H1 (cell line): ENCODE data around the gene SNED1. TPM values are rescaled to one million over a fixed set of nuclear protein-coding genes. Genes with fewer than 3 reads are reported as not detected.

ENCODE experiments used
- CTCF ChIA-PET: fragments of 300-600 bp; sonication (Branson Sonifier 250); formaldehyde crosslinking; loops from one replicate; lab custom pipeline; 2021; ENCODE audit not compliant: partially characterized antibody; lab: Charles Lee
- POLR2A ChIA-PET: fragments of 300-600 bp; sonication (Branson Sonifier 250); formaldehyde crosslinking; loops from one replicate; lab custom pipeline; 2021; ENCODE audit warnings: inconsistent platforms; ENCODE audit not compliant: partially characterized antibody; lab: Charles Lee
- DNase-seq, 2 experiments: peaks; one replicate each; pipeline versions ENCODE4 v3.0.0 to v3.0.0-alpha.2; 2010 to 2022; ENCODE audit warnings: low spot score in 2 of 2, low read depth in 1 of 2, mixed read lengths in 1 of 2
- FAIRE-seq: peaks from 2 replicates; lab custom pipeline; 2011; peaks lifted over from hg19 to GRCh38; lab: Jason Lieb, UNC
- H2AFZ ChIP-seq: 2 replicates; pipeline ENCODE4 v1.8.1; 2012; ENCODE audit warnings: low read length, inconsistent platforms
- H2AK5ac ChIP-seq: 2 replicates; pipeline ENCODE4 v1.6.1; 2013; ENCODE audit warnings: low read depth, low read length
- H2BK120ac ChIP-seq: replicated peaks from 2 replicates; pipeline ENCODE3; 2013; ENCODE audit warnings: low read depth, low read length, inconsistent platforms
- H2BK12ac ChIP-seq: 2 replicates; pipeline ENCODE4 v1.6.1; 2013; ENCODE audit warnings: low read depth, low read length
- H2BK15ac ChIP-seq: 2 replicates; pipeline ENCODE4 v1.6.1; 2013; ENCODE audit warnings: low read length
- H2BK20ac ChIP-seq: 2 replicates; pipeline ENCODE4 v1.6.1; 2013; ENCODE audit warnings: low read length
- H2BK5ac ChIP-seq: 2 replicates; pipeline ENCODE4 v1.6.1; 2013; ENCODE audit warnings: low read depth, low read length
- H3K14ac ChIP-seq: 2 replicates; pipeline ENCODE4 v1.6.1; 2013; ENCODE audit warnings: inconsistent platforms; ENCODE audit not compliant: insufficient read length
- H3K18ac ChIP-seq: 2 replicates; pipeline ENCODE4 v1.6.1; 2013; ENCODE audit warnings: low read length; ENCODE audit errors: extremely low read depth
- H3K23ac ChIP-seq: 2 replicates; pipeline ENCODE4 v1.6.1; 2013; ENCODE audit warnings: inconsistent platforms; ENCODE audit not compliant: insufficient read length
- H3K23me2 ChIP-seq: 2 replicates; pipeline ENCODE4 v1.6.1; 2013; ENCODE audit warnings: low read depth, low read length
- H3K27ac ChIP-seq: 2 replicates; pipeline ENCODE4 v1.6.1; 2011; ENCODE audit warnings: low read depth, low read length, inconsistent platforms
- H3K27me3 ChIP-seq, 4 experiments: replicated peaks in 1 of 4; 1 replicate in 1 of 4; 2 replicates in 3 of 4; pipeline versions ENCODE4 v1.6.1 to v1.8.1; 2011 to 2013; ENCODE audit warnings: low read length in 3 of 4, mild to moderate bottlenecking in 3 of 4, inconsistent platforms in 2 of 4, mixed read lengths in 2 of 4, moderate library complexity in 1 of 4; ENCODE audit not compliant: control insufficient read depth in 3 of 4, insufficient read depth in 3 of 4; ENCODE audit errors: extremely low read depth in 1 of 4
- H3K36me3 ChIP-seq, 4 experiments: 2 replicates each; pipeline versions ENCODE4 v1.6.1 to v1.8.1; 2011 to 2013; ENCODE audit warnings: mild to moderate bottlenecking in 4 of 4, low read length in 3 of 4, moderate library complexity in 2 of 4, control low read depth in 1 of 4, inconsistent platforms in 1 of 4; ENCODE audit not compliant: insufficient read depth in 4 of 4, control insufficient read depth in 2 of 4
- H3K4ac ChIP-seq: replicated peaks from 2 replicates; pipeline ENCODE3; 2013; ENCODE audit warnings: low read length, low read depth, mixed read lengths, inconsistent platforms; ENCODE audit not compliant: insufficient read length
- H3K4me1 ChIP-seq, 4 experiments: replicated peaks in 1 of 4; 1 replicate in 1 of 4; 2 replicates in 3 of 4; pipeline versions ENCODE4 v1.6.1 to v1.8.1; 2011 to 2013; ENCODE audit warnings: low read length in 3 of 4, inconsistent platforms in 2 of 4, mixed read lengths in 1 of 4; ENCODE audit not compliant: insufficient read depth in 4 of 4, control insufficient read depth in 3 of 4
- H3K4me2 ChIP-seq, 2 experiments: 2 replicates each; pipeline versions ENCODE4 v1.6.1 to v1.8.1; 2011 to 2013; ENCODE audit warnings: low read depth in 2 of 2, low read length in 2 of 2, control low read depth in 1 of 2, inconsistent platforms in 1 of 2, mild to moderate bottlenecking in 1 of 2; ENCODE audit not compliant: insufficient read depth in 1 of 2
- H3K4me3 ChIP-seq, 4 experiments: fragments of 200-600, 300-600 bp in 1 of 4; sonication (generic), shearing (Covaris generic), sonication (Bioruptor Twin) in 1 of 4; 2 replicates each; pipeline versions ENCODE4 v1.5.1 to v1.8.1; 2011 to 2016; ENCODE audit warnings: low read length in 4 of 4, low read depth in 3 of 4, control low read depth in 2 of 4, inconsistent platforms in 2 of 4, mild to moderate bottlenecking in 2 of 4, mixed read lengths in 1 of 4, moderate library complexity in 1 of 4; ENCODE audit not compliant: insufficient read depth in 2 of 4; ENCODE audit errors: extremely low read depth in 1 of 4
- H3K56ac ChIP-seq: replicated peaks from 2 replicates; pipeline ENCODE3; 2013; ENCODE audit warnings: low read depth, mild to moderate bottlenecking, mixed read lengths, low read length, inconsistent platforms; ENCODE audit not compliant: insufficient read length
- H3K79me1 ChIP-seq: 2 replicates; pipeline ENCODE4 v1.6.1; 2013; ENCODE audit warnings: low read depth, low read length, control low read depth
- H3K79me2 ChIP-seq, 2 experiments: 2 replicates each; pipeline versions ENCODE4 v1.6.1 to v1.8.1; 2012 to 2013; ENCODE audit warnings: low read length in 2 of 2, mild to moderate bottlenecking in 2 of 2, inconsistent platforms in 1 of 2; ENCODE audit not compliant: insufficient read depth in 2 of 2, control insufficient read depth in 1 of 2
- H3K9ac ChIP-seq, 4 experiments: replicated peaks in 1 of 4; 1 replicate in 1 of 4; 2 replicates in 3 of 4; pipeline versions ENCODE4 v1.6.1 to v1.8.1; 2011 to 2013; ENCODE audit warnings: low read depth in 3 of 4, low read length in 3 of 4, control low read depth in 2 of 4, mild to moderate bottlenecking in 2 of 4, moderate library complexity in 2 of 4, inconsistent platforms in 1 of 4; ENCODE audit errors: extremely low read depth in 1 of 4
- H3K9me3 ChIP-seq, 2 experiments: 2 replicates each; pipeline versions ENCODE4 v1.6.1 to v1.8.1; 2012 to 2013; ENCODE audit warnings: mild to moderate bottlenecking in 2 of 2, moderate library complexity in 2 of 2, control low read depth in 1 of 2, inconsistent platforms in 1 of 2, low read depth in 1 of 2, low read length in 1 of 2, mixed read lengths in 1 of 2; ENCODE audit not compliant: insufficient read depth in 2 of 2
- H4K20me1 ChIP-seq, 2 experiments: replicated peaks in 1 of 2; 2 replicates each; pipeline versions ENCODE3 to v1.8.1; 2011 to 2013; ENCODE audit warnings: inconsistent platforms in 2 of 2, low read length in 2 of 2, mild to moderate bottlenecking in 1 of 2; ENCODE audit not compliant: insufficient read depth in 2 of 2, control insufficient read depth in 1 of 2
- H4K5ac ChIP-seq: 2 replicates; pipeline ENCODE4 v1.6.1; 2013; ENCODE audit warnings: low read length, low read depth, mixed read lengths, inconsistent platforms; ENCODE audit not compliant: insufficient read length
- H4K8ac ChIP-seq: 2 replicates; pipeline ENCODE4 v1.8.0; 2013; ENCODE audit warnings: mild to moderate bottlenecking, moderate library complexity, low read length, inconsistent platforms; ENCODE audit not compliant: insufficient read depth; ENCODE audit errors: extremely low read depth
- H4K91ac ChIP-seq: replicated peaks from 2 replicates; pipeline ENCODE3; 2013; ENCODE audit warnings: low read length, mixed read lengths, inconsistent platforms; ENCODE audit not compliant: insufficient read length
- BACH1 ChIP-seq: IDR thresholded peaks from 2 replicates; pipeline ENCODE4 v1.6.1; 2012; ENCODE audit warnings: low read length, improper control_type of control experiment
- GTF2F1 ChIP-seq: IDR thresholded peaks from 2 replicates; pipeline ENCODE4 v1.6.1; 2012; ENCODE audit warnings: low read depth, low read length, improper control_type of control experiment, borderline replicate concordance
- JUN ChIP-seq: IDR thresholded peaks from 2 replicates; pipeline ENCODE4 v1.6.1; 2011; ENCODE audit warnings: low read depth, mild to moderate bottlenecking, improper control_type of control experiment, low read length
- RAD21 ChIP-seq, 2 experiments: IDR thresholded peaks in 1 of 2; conservative IDR thresholded peaks in 1 of 2; 2 replicates each; pipeline ENCODE4 v1.6.1; 2011; ENCODE audit warnings: low read depth in 2 of 2, low read length in 2 of 2, improper control_type of control experiment in 1 of 2, inconsistent platforms in 1 of 2, mild to moderate bottlenecking in 1 of 2, moderate library complexity in 1 of 2
- RXRA ChIP-seq: IDR thresholded peaks from 2 replicates; pipeline ENCODE4 v1.6.1; 2011; ENCODE audit warnings: low read depth, mild to moderate bottlenecking, low read length, moderate library complexity; ENCODE audit not compliant: insufficient read depth
- WGBS, 2 experiments: shearing (Covaris generic) in 1 of 2; methylation state at CpG; one replicate each; pipeline versions ENCODE4 v1.1.6 to v1.1.7; 2013 to 2015; ENCODE audit warnings: low lambda C conversion rate in 2 of 2, mixed read lengths in 2 of 2, inconsistent platforms in 1 of 2, low coverage in 1 of 2, missing lambda C conversion rate in 1 of 2; ENCODE audit not compliant: insufficient replicate concordance in 2 of 2, insufficient coverage in 1 of 2, insufficient read length in 1 of 2; ENCODE audit errors: extremely low coverage in 1 of 2, missing lambda C conversion rate in 1 of 2; 5-methylcytosine and 5-hydroxymethylcytosine counted together
- polyA plus RNA-seq, 7 experiments: library from polyadenylated mRNA; depleted of rRNA in 3 of 7; stranded (reverse) in 5 of 7; unstranded in 2 of 7; fragments of >200 nt in 5 of 7; fragments of 200-250 nt in 2 of 7; gene quantifications; 1 replicate in 5 of 7; 2 replicates in 1 of 7; 4 replicates in 1 of 7; pipeline versions ENCODE4 v1.2.1 to v1.2.3, GENCODE V29; 2011 to 2013; ENCODE audit warnings: missing spikeins in 2 of 7, mixed read lengths in 2 of 7
- total RNA-seq: library from RNA; stranded (reverse); fragmentation: NEBNext Ultra II Directional; extraction: Animal tissue kit (Norgen Biotek cat#: 25700); gene quantifications from 2 replicates; pipeline ENCODE4 v1.2.1, GENCODE V29; 2021

SNED1 gene
- total and polyA plus RNA-seq, 2 of the 8 experiments (the other 6 are each of a cell fraction or from before 2014, with no cell fraction given), result 1.9 TPM

DNA sequence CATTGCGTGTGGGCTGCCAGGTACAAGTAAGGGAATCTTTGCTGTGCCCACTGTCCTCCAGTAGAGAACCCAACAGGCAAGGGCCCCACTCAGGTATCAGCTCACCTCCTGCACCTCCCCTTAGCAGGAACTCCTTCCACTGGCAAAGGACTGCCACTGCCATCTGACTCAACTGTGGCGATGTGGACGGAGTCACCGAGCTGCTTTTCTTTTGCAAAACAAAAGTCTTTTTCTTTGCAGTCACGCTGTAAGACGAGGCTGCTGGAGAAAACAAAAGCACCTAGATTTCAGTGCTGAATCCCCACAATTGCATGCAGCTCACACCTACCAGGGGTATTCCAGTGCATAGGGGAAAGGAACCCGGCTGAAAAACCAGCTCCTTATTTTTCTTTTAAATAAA lies 95.8 kb downstream of the SNED1 start:
- peak overlapping the region; percentile 7 for H4K91ac ChIP-seq
- peak overlapping the region; percentile 2 to 18; a peak in 1 of 4 replicates for H3K4me2 ChIP-seq
- H2BK120ac ChIP-seq, result no peak overlapping the region
- H3K79me1 ChIP-seq, result peaks cover 2% of the 10 kb centered on the region; the same call in 1 of the 2 replicates
- ChIA-PET CTCF (interaction anchor here (0.7 to 2.5 kb wide), 3 partner anchors 16 to 137 kb away, joined by 3 to 7 read pairs (median 3); no protein-coding TSS in a partner anchor), POLR2A (interaction anchor here (0.7 kb wide), 1 partner anchor 60 kb away, joined by 3 read pairs; no protein-coding TSS in a partner anchor)
- FAIRE-seq (no peak), DNase-seq (no peak)
- H3K23me2 ChIP-seq, result no peaks in the 10 kb centered on the region
- no peak overlapping the region for H3K4me3 ChIP-seq
- TF ChIP-seq RXRA, result no peak
- TF ChIP-seq RAD21 (IDR thresholded peaks at IDR 0.05 in 1 of 2, conservative IDR thresholded peaks at IDR 0.05 in 1 of 2; ENCODE audit: low read depth in 2 of 2, low read length in 2 of 2), result no peak
- TF ChIP-seq JUN, result no peak
- no peak for TF ChIP-seq GTF2F1
- no peak for TF ChIP-seq BACH1
- H2BK15ac ChIP-seq, result no peak overlapping the region
- no peak overlapping the region for H3K56ac ChIP-seq
- H4K5ac ChIP-seq, result no peak overlapping the region
- no peak overlapping the region for H3K9ac ChIP-seq
- no peaks in the 10 kb centered on the region for H3K27me3 ChIP-seq
- no peak overlapping the region for H4K8ac ChIP-seq
- H2BK5ac ChIP-seq, result peak overlapping the region; percentile 4; the same call in 1 of the 2 replicates
- H3K23ac ChIP-seq, result no peak overlapping the region
- H3K79me2 ChIP-seq, result peaks cover 0 to 15% of the 10 kb centered on the region in 2 experiments; a peak in 2 of 4 replicates
- no peaks in the 10 kb centered on the region for H3K9me3 ChIP-seq
- H3K4ac ChIP-seq, result no peak overlapping the region
- H2BK20ac ChIP-seq, result no peak overlapping the region
- no peak overlapping the region for H2AK5ac ChIP-seq
- no peak overlapping the region for H2AFZ ChIP-seq
- H3K27ac ChIP-seq, result no peak overlapping the region
- 57% methylated on average over 7 of the region's 7 CpGs; no CpG with 5 or more reads in 1 of the 2 experiments for WGBS, 2 experiments
- no peak overlapping the region for H2BK12ac ChIP-seq
- H3K18ac ChIP-seq, result no peak overlapping the region
- H4K20me1 ChIP-seq, result peaks cover 0 to 5% of the 10 kb centered on the region in 2 experiments
- peaks cover 15 to 38% (median 31%) of the 10 kb centered on the region in 4 experiments for H3K36me3 ChIP-seq
- H3K14ac ChIP-seq, result no peak overlapping the region
- peaks cover 0 to 12% (median 6%) of the 10 kb centered on the region in 4 experiments; a peak in 5 of 7 replicates for H3K4me1 ChIP-seq
